ENCODE results near the gene WDR36. TPM values are rescaled to one million over a fixed set of nuclear protein-coding genes. Genes with fewer than 3 reads are reported as not detected.

WDR36 gene
- total RNA-seq, 1 experiment from 2014 or later = 53.6 TPM

- DNase-seq (ENCODE audit: low read depth, low spot score) (no peak), ATAC-seq (peak; percentile 42; the same call in 1 of the 2 replicates)
- Histone ChIP-seq H4K20me1 (ENCODE audit: insufficient read depth) (no peaks in the 10 kb centered on the region; the same call in 1 of the 2 replicates), H3K36me3 (ENCODE audit: control insufficient read depth in 1 of 2, insufficient read depth in 2 of 2, low read length in 2 of 2) (peaks cover 2 to 6% of the 10 kb centered on the region in 2 experiments; a peak in 1 of 4 replicates), H3K4me2 (ENCODE audit: low read length) (no peak overlapping the region), H3K4me1 (ENCODE audit: control insufficient read depth in 1 of 2, insufficient read depth in 2 of 2, low read length in 2 of 2) (no peaks in the 10 kb centered on the region), H2AFZ (ENCODE audit: low read depth, low read length, poor library complexity, severe bottlenecking) (no peak overlapping the region), H3K9ac (ENCODE audit: low read length) (no peak overlapping the region), H3K27me3 (ENCODE audit: insufficient read depth, low read length) (no peaks in the 10 kb centered on the region), H3K79me2 (ENCODE audit: insufficient read depth, low read length) (no peaks in the 10 kb centered on the region), H3K4me3 (replicated peaks in 1 of 2; ENCODE audit: low read depth in 1 of 2, low read length in 2 of 2) (no peak overlapping the region), H3K9me2 (ENCODE audit: insufficient read depth) (no peaks in the 10 kb centered on the region), H3K9me3 (ENCODE audit: control insufficient read depth in 1 of 2, insufficient read depth in 1 of 2, low read depth in 1 of 2, low read length in 2 of 2) (no peaks in the 10 kb centered on the region), H3K27ac (ENCODE audit: low read depth, low read length) (no peak overlapping the region)
- BruUV-seq (replicated peaks) = no TSS peak
- TF ChIP-seq EZH2 (IDR thresholded peaks at IDR 0.05) = no peak
- TF ChIP-seq EGR1 (IDR thresholded peaks at IDR 0.05; ENCODE audit: low read depth) = no peak
- RAD21 ChIA-PET (ENCODE audit: low non-redundant PET in 1 of 2, low total read pairs in 2 of 2, uncharacterized antibody in 2 of 2, unreplicated experiment in 2 of 2) = no interaction called here
- CTCF ChIA-PET = no interaction called here
- intact Hi-C loops (cut with micrococcal nuclease) = no loop called here
- POLR2A ChIA-PET = no interaction called here
These were observed 40.7 kb downstream of the WDR36 start for GRCh38 chr5:111132731-111133435.

GRCh38 chr5:111133436-111133751 lies 41.2 kb downstream of the WDR36 start:
- no peaks in the 10 kb centered on the region for H3K9me2 ChIP-seq (ENCODE audit: insufficient read depth)
- H3K4me1 ChIP-seq (ENCODE audit: control insufficient read depth in 1 of 2, insufficient read depth in 2 of 2, low read length in 2 of 2) = no peaks in the 10 kb centered on the region
- ATAC-seq (peak; percentile 70), DNase-seq (ENCODE audit: low read depth, low spot score) (no peak)
- no peak overlapping the region for H3K4me3 ChIP-seq (replicated peaks in 1 of 2; ENCODE audit: low read depth in 1 of 2, low read length in 2 of 2)
- no peak for TF ChIP-seq POLR2AphosphoS5 (IDR thresholded peaks at IDR 0.05; ENCODE audit: low read depth, low read length)
- no peak for TF ChIP-seq MAX (IDR thresholded peaks at IDR 0.05)
- TF ChIP-seq ATF3 (IDR thresholded peaks at IDR 0.05) = no peak
- no peaks in the 10 kb centered on the region for H3K27me3 ChIP-seq (ENCODE audit: insufficient read depth, low read length)
- H3K36me3 ChIP-seq (ENCODE audit: control insufficient read depth in 1 of 2, insufficient read depth in 2 of 2, low read length in 2 of 2) = 0 out of 4 replicates have a peak, but pooled peaks cover 0 to 4% of the 10 kb centered on the region in 2 experiments
- ChIA-PET CTCF (no interaction called here), POLR2A (no interaction called here), RAD21 (ENCODE audit: low non-redundant PET in 1 of 2, low total read pairs in 2 of 2, uncharacterized antibody in 2 of 2, unreplicated experiment in 2 of 2) (no interaction called here)
- BruUV-seq (replicated peaks) = no TSS peak
- H3K27ac ChIP-seq (ENCODE audit: low read depth, low read length) = no peak overlapping the region
- no peak overlapping the region for H2AFZ ChIP-seq (ENCODE audit: low read depth, low read length, poor library complexity, severe bottlenecking)
- no peak overlapping the region for H3K9ac ChIP-seq (ENCODE audit: low read length)
- H4K20me1 ChIP-seq (ENCODE audit: insufficient read depth) = no peaks in the 10 kb centered on the region; the same call in 1 of the 2 replicates
- H3K9me3 ChIP-seq (ENCODE audit: control insufficient read depth in 1 of 2, insufficient read depth in 1 of 2, low read depth in 1 of 2, low read length in 2 of 2) = no peaks in the 10 kb centered on the region
- no peak overlapping the region for H3K4me2 ChIP-seq (ENCODE audit: low read length)
- intact Hi-C loops (cut with micrococcal nuclease) = no loop called here
- no peaks in the 10 kb centered on the region for H3K79me2 ChIP-seq (ENCODE audit: insufficient read depth, low read length)
